ENCODE data around the gene TTBK1.

The TTBK1 gene

GRCh38 chr6:43223175-43223574 lies 20.1 kb upstream of the TTBK1 start:
- DNase-seq (ENCODE audit: low read depth in 3 of 3), result no peak

GRCh38 chr6:43226192-43226851 lies 17.0 kb upstream of the TTBK1 start:
- DNase-seq (ENCODE audit: low read depth in 3 of 3), result no peak

DNA sequence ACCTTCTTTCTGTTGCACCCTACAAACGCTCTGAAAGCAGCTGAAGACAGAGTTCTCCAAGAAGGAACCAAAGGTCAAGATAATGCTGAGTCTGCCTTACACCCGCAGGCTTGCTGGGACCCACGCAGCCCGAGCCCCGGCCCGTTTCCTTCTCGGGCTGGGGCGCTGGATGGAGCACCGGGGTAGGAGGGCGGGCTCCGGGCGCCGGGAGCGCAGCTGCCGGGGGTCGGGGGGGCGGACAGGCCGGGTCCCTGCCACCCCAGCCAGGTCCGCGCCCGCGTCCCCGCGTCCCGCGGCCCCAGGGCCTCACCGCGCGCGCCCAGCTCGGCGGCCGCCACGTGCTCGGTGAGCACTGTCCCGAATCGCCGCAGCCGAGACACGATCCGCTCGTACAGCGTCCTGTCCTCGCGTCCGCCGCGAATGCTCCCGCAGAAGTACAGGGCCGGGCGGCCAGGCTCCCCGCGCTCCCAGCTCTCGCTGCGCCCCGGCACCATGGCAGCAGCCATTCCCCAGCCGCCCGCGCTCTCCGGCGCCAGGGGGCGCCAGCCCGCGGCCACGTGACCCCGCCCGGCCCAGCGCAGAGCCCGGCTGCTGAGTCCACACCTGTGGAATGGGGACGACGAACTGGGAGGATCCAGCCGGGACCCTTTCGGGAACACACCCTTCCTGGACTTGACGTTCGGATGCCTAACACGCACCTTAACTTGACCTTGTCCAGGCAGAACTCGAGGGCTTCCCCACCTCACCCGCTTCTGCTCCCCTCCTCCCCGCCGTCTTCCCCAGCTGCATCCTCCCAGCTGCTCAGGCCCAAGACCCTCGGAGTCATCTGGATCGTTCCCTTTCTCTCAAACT lies 14.1 kb upstream of the TTBK1 start, which contains the start of gene DNPH1:
Gene DNPH1, minus strand, starts transcription at position 531 of the 852 bp plus-strand sequence. Its CDS starts 25 bp downstream, at position 506.
- DNase-seq (ENCODE audit: low read depth in 3 of 3), result peak; percentile 57 to 71 (median 67)

DNA sequence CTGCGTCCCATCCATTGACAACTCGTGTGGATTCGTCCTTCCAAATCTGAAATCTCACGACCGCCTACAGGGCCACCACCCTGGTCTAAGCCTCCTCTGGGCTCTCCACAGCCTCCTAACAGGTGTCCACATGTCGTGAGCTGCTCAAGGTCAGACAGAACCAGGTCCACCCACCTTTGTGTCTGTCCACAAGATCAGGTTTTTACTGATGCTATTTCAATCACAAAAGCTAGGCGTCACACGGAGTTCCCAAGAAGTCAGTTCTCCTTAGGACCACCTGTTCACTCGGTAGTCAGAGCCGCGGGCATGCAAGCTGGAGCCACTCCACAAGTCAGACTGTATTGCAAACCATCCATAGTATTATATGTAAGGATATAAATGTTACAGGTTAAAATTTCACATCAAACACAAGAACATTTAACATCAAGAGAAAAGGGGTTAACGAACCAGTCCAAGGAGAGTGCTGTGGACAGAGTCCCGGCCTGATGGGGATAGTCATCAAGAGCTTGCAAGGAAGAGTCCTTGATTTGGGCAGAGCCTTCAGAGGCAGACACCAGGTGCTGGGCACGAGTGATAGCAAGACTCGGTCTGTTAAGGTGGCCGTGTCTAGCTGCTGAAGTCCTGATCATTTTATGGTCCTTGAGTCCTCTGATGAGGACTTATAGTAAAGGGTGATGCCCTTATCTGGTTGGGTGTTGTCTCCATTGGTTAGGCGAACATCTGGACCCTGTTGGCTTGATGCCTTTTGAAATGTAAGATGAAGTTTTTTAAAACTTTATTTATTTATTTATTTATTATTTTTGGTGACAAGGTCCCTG lies 13.3 kb upstream of the TTBK1 start:
- DNase-seq (ENCODE audit: low read depth in 3 of 3), result no peak

DNA sequence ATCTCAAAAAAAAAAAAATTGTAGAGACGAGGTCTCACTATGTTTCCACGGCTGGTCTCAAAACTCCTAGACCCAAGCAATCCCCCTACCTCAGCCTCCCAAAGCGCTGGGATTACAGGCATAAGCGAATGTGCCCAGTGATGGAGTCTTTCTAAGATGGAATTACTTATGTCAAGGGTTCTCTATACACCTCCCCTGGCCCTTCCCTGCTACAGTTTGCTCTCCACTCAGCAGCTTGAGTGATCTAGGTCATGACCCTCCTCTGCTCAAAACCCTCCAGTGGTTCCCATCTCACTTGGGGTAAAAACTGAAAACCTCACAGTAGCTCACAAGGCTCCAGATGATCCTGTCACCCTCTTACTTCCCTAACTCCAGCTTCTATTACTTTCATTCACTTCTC lies 12.2 kb upstream of the TTBK1 start:
- no peak for DNase-seq (ENCODE audit: low read depth in 3 of 3)

GRCh38 chr6:43231735-43232450 lies 11.4 kb upstream of the TTBK1 start:
- DNase-seq (ENCODE audit: low read depth in 3 of 3), result no peak

DNA sequence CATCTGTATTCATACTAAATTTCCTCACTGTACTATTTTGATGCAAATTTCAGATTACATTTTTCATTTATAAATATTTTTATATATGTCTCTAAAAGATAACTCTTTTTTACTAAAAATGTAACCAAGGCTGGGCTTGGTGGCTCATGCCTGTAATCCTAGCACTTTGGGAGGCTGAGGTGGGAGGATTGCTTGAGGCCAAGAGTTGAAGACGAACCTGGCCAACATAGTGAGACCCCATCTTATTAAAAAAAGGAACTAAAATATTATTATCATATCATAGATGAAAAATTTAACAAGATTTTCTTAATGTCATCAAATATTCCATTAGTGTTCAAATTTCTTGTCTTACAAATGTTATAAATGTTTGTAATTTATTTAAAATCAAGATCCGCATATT lies 7.4 kb upstream of the TTBK1 start:
- no peak for DNase-seq (ENCODE audit: low read depth in 3 of 3)

DNA sequence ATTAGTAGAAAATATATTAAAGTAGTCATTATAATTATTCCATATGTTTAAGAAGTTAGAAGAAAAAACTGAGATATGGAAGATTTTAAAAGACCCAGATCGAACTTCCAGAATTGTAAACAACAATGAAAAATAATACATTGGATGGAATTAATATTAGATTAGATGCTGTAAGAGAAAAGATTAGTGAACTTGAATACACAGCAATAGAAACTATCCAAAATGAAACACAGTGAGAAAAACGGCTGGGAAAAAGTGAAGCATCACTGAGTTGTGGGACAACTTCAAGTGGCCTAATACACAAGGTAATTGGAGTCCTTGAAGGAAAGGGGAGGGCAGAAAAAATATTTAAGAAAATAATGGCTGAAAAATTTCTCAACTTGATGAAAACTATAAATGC lies 4.2 kb upstream of the TTBK1 start:
- DNase-seq (ENCODE audit: low read depth in 3 of 3), result no peak

GRCh38 chr6:43240950-43241349 lies 2.3 kb upstream of the TTBK1 start:
- no peak for DNase-seq (ENCODE audit: low read depth in 3 of 3)

- DNase-seq (ENCODE audit: low read depth in 3 of 3), result no peak
Observed at GRCh38 chr6:43241446-43241845, 1.8 kb upstream of the TTBK1 start.

GRCh38 chr6:43243664-43244321 lies 512 bp downstream of the TTBK1 start:
- DNase-seq (ENCODE audit: low read depth in 3 of 3), result no peak

GRCh38 chr6:43246301-43247113 lies 3.2 kb downstream of the TTBK1 start:
- no peak for DNase-seq (ENCODE audit: low read depth in 3 of 3)

DNA sequence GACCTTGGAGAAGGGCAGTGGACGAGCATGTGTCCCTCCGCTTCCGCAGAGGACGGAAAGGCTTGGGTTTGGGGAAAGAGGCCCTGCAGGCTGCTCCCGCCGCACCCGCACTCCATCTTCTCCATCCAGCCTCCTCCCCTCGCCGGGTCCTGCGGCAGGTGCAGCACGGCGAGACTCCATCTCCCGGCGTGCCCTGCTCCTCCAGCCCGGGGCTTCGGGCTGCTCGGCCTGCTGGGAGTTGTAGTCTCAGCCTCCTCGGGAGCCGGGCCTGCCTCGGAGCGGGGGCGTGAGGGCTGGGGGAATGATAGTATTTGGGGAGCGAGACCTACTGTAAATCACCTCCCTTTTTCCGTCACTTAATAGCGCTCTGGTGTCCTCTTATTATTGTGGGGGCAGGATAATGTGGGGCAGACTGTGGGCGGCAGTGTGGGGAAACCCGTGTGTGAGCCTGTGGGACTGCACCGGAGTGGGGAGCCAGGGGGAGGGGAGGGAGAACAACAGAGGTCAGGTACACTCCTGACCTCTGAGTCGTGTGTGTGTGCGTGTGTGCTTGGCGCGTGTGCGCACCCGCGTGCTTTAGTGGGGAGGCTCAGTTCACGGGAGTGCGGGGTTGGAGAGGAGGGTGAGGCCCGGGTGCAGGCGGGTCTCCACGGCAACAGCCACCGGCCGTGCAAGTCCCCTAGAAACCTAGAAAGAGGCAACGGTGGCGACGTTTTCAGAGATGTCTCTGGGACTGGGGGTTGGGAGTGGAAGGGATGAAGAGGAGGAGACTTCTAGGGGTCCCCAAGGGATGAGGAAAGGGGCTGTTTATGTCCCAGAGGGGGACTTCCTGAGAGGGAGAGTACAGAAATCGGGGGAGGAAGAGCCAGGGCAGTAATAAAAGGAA lies 4.1 kb downstream of the TTBK1 start:
- DNase-seq (ENCODE audit: low read depth in 3 of 3), result peak; percentile 71 to 80 (median 77)

DNA sequence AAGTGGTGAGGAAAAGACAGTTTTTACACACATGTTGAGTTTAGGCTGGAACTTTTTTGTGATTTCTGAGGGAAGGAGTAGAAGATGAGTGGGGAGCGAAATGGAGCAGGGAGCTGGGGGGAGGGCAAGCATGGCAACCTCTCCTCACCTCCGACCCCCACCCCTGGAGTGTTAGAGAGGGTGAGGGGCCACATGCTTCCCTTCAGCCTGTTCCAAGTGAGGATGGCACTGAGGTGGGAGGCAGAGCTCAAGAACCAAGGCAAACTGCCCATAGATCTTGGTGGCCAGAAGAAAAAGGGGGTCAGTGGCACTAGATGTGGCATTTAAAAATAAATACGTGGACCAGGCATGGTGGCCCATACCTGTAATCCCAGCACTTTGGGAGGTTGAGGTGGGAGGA lies 4.8 kb downstream of the TTBK1 start:
- no peak for DNase-seq (ENCODE audit: low read depth in 3 of 3)

DNA sequence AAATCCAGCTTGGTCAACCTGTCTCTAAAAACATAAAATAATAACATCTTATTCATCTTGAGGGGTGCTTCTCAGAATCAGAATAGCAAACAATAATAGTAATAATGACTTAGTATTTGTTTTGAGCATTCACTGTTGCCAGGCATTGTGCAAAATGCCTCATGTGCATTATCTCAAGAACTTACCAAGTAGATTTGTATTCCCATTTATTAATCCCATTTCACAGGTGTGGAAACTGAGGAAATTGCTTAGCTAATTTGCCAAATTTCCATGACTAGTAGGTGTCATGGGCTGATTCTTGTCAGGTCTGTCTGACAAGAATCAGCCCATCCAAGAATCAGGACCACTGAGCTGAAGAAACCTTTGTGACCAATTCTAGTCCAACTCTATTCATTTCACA lies 5.5 kb downstream of the TTBK1 start:
- no peak for DNase-seq (ENCODE audit: low read depth in 3 of 3)

- no peak for DNase-seq (ENCODE audit: low read depth in 3 of 3)
Observed at GRCh38 chr6:43250992-43251373, 7.7 kb downstream of the TTBK1 start.

GRCh38 chr6:43253401-43253800 lies 10.1 kb downstream of the TTBK1 start:
- no peak for DNase-seq (ENCODE audit: low read depth in 3 of 3)

- DNase-seq (ENCODE audit: low read depth in 3 of 3), result no peak
Observed at GRCh38 chr6:43254138-43254817, 11.0 kb downstream of the TTBK1 start.

GRCh38 chr6:43254846-43255245 lies 11.6 kb downstream of the TTBK1 start:
- DNase-seq (ENCODE audit: low read depth in 3 of 3), result no peak

Measured in stimulated activated CD4-positive, alpha-beta T cell treated with anti-CD3 and anti-CD28 coated beads, TNF-alpha, amount 100 ng/mL, for 48 hours (primary cell).